Measurements from ENCODE around the gene KCNAB1. TPM values are rescaled to one million over a fixed set of nuclear protein-coding genes. Genes with fewer than 3 reads are reported as not detected.

KCNAB1 gene
- total and polyA plus RNA-seq, 2 experiments from 2014 or later = 0.06 to 0.70 TPM

GRCh38 chr3:156304406-156304805 lies 184.0 kb downstream of the KCNAB1 start:
- Histone ChIP-seq H3K4me1 (ENCODE audit: low read depth) (no peaks in the 10 kb centered on the region), H3K36me3 (no peaks in the 10 kb centered on the region), H3K9me3 (ENCODE audit: low read depth) (no peaks in the 10 kb centered on the region), H3K4me3 (no peak overlapping the region), H3K27me3 (no peaks in the 10 kb centered on the region), H3K27ac (no peak overlapping the region)
- peak in 1 of 2 donors; percentile 69 for DNase-seq (ENCODE audit: low read depth in 1 of 2, low spot score in 1 of 2)
- TF ChIP-seq CTCF (IDR thresholded peaks at IDR 0.05; ENCODE audit: low read depth, low read length) = no peak

- Histone ChIP-seq H3K27me3 (no peaks in the 10 kb centered on the region), H3K27ac (no peak overlapping the region), H3K4me3 (no peak overlapping the region), H3K36me3 (no peaks in the 10 kb centered on the region), H3K4me1 (ENCODE audit: low read depth) (no peaks in the 10 kb centered on the region), H3K9me3 (ENCODE audit: low read depth) (no peaks in the 10 kb centered on the region)
- DNase-seq (ENCODE audit: low read depth in 1 of 2, low spot score in 1 of 2) = no peak
- TF ChIP-seq CTCF (IDR thresholded peaks at IDR 0.05; ENCODE audit: low read depth, low read length) = no peak
Observed at GRCh38 chr3:156305672-156306071, 185.3 kb downstream of the KCNAB1 start.

GRCh38 chr3:156307704-156308103 lies 187.3 kb downstream of the KCNAB1 start:
- DNase-seq (ENCODE audit: low read depth in 1 of 2, low spot score in 1 of 2) = peak in 1 of 2 donors; percentile 88
- H3K36me3 ChIP-seq = no peaks in the 10 kb centered on the region
- no peak for TF ChIP-seq CTCF (IDR thresholded peaks at IDR 0.05; ENCODE audit: low read depth, low read length)

GRCh38 chr3:156311431-156311830 lies 191.1 kb downstream of the KCNAB1 start:
- no peak for DNase-seq (ENCODE audit: low read depth in 1 of 2, low spot score in 1 of 2)
- Histone ChIP-seq H3K27me3 (no peaks in the 10 kb centered on the region), H3K4me1 (ENCODE audit: low read depth) (no peaks in the 10 kb centered on the region), H3K27ac (no peak overlapping the region), H3K4me3 (no peak overlapping the region), H3K36me3 (no peaks in the 10 kb centered on the region), H3K9me3 (ENCODE audit: low read depth) (no peaks in the 10 kb centered on the region)
- no peak for TF ChIP-seq CTCF (IDR thresholded peaks at IDR 0.05; ENCODE audit: low read depth, low read length)

More at GRCh38 chr3:156307704-156308103, 187.3 kb downstream of the KCNAB1 start:
- Histone ChIP-seq H3K27me3 (no peaks in the 10 kb centered on the region), H3K4me3 (no peak overlapping the region), H3K9me3 (ENCODE audit: low read depth) (no peaks in the 10 kb centered on the region), H3K27ac (no peak overlapping the region), H3K4me1 (ENCODE audit: low read depth) (no peaks in the 10 kb centered on the region)

GRCh38 chr3:156311930-156312329 lies 191.6 kb downstream of the KCNAB1 start:
- no peak for DNase-seq (ENCODE audit: low read depth in 1 of 2, low spot score in 1 of 2)
- H3K27ac ChIP-seq = no peak overlapping the region
- no peak for TF ChIP-seq CTCF (IDR thresholded peaks at IDR 0.05; ENCODE audit: low read depth, low read length)

GRCh38 chr3:156316076-156316475 lies 195.7 kb downstream of the KCNAB1 start:
- no peaks in the 10 kb centered on the region for H3K27me3 ChIP-seq
- no peaks in the 10 kb centered on the region for H3K9me3 ChIP-seq (ENCODE audit: low read depth)
- no peak overlapping the region for H3K4me3 ChIP-seq
- DNase-seq (ENCODE audit: low read depth in 1 of 2, low spot score in 1 of 2) = no peak
- TF ChIP-seq CTCF (IDR thresholded peaks at IDR 0.05; ENCODE audit: low read depth, low read length) = no peak
- H3K4me1 ChIP-seq (ENCODE audit: low read depth) = no peaks in the 10 kb centered on the region
- no peaks in the 10 kb centered on the region for H3K36me3 ChIP-seq
- no peak overlapping the region for H3K27ac ChIP-seq

More at GRCh38 chr3:156311930-156312329, 191.6 kb downstream of the KCNAB1 start:
- no peak overlapping the region for H3K4me3 ChIP-seq
- H3K27me3 ChIP-seq = no peaks in the 10 kb centered on the region
- no peaks in the 10 kb centered on the region for H3K9me3 ChIP-seq (ENCODE audit: low read depth)
- no peaks in the 10 kb centered on the region for H3K36me3 ChIP-seq
- H3K4me1 ChIP-seq (ENCODE audit: low read depth) = no peaks in the 10 kb centered on the region
